Stomach smooth muscle (tissue), 2 donors: ENCODE measurements around the gene PRPF6.

Experiments
- H3K27ac ChIP-seq: one replicate; pipeline ENCODE4 v1.7.0; 2013; ENCODE audit warnings: mild to moderate bottlenecking, low read length, inconsistent platforms
- H3K27me3 ChIP-seq, 2 donors: one replicate each; pipeline ENCODE4 v1.7.0; 2013; ENCODE audit warnings: low read length in 2 of 2; ENCODE audit not compliant: insufficient read depth in 2 of 2, control insufficient read depth in 1 of 2
- H3K36me3 ChIP-seq, 2 donors: one replicate each; pipeline ENCODE4 v1.7.0; 2013; ENCODE audit warnings: low read length in 2 of 2; ENCODE audit not compliant: control insufficient read depth in 2 of 2, insufficient read depth in 2 of 2
- H3K4me1 ChIP-seq: one replicate; pipeline ENCODE4 v1.7.0; 2013; ENCODE audit warnings: low read length; ENCODE audit not compliant: control insufficient read depth, insufficient read depth
- H3K4me3 ChIP-seq, 2 donors: one replicate each; pipeline ENCODE4 v1.7.0; 2013; ENCODE audit warnings: low read length in 2 of 2
- H3K9ac ChIP-seq, 2 donors: one replicate each; pipeline ENCODE4 v1.7.0; 2013; ENCODE audit warnings: low read length in 2 of 2, mild to moderate bottlenecking in 1 of 2
- H3K9me3 ChIP-seq, 2 donors: one replicate each; pipeline ENCODE4 v1.7.0; 2013; ENCODE audit warnings: low read length in 2 of 2; ENCODE audit not compliant: control insufficient read depth in 2 of 2
- donor health status: healthy.
- donor health status: Pancreatic carcinoma.

Gene PRPF6

DNA sequence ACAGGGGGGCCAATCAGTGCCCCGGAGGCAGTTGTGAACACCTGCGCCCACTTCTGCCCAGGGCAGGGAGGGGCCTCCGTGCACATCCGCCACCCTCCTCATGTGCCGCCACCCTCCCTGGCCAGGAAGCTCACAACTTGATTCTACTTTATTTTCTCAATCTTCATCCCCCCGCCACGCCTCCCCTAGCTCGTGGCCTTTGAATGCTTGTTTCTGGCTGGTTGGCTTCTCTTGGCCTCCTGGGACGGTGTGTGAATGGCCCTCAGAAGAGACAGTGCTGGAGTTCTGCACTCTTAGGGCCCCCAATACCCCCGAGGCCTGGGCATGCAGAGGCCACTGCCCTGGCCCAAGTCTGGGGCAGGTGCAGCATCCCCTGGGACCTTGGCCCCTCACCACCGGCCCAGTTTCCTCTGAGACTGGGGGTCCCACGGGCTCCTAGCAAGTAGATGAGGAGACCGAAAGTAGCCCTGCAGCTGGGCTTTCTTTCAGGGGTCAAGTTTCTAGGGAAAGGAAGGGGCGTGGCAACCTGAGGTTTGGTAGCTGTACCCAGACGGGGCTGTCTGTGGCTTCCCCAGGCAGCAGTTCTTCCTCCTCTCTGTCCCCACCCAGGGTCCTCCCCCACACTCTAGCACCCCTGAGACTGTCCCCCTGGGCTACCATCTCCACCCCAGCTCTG lies 97.1 kb downstream of the PRPF6 start:
- Histone ChIP-seq H3K9me3 (no peaks in the 10 kb centered on the region), H3K4me1 (peaks cover 23% of the 10 kb centered on the region), H3K4me3 (peak overlapping the region in 1 of 2 donors; percentile 74), H3K27me3 (peaks cover 3 to 5% of the 10 kb centered on the region in 2 donors), H3K36me3 (no peaks in the 10 kb centered on the region), H3K9ac (no peak overlapping the region), H3K27ac (no peak overlapping the region)

DNA sequence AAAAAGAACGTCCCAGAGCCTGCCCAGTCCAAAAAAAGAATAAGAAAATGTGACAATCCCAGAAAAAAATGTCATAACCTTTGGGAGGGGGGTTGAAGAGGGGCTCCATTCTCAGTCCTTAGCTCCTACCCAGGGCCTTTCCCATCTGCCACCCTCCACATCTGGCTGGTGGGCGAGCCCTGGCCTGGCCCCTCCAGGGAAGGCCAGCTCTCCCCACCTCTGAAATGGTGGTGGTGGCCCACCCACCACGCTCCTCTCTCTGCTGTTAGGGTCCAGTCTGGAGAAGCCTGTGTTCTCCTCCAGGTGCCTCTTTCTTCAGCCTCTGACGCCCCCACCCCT lies 98.0 kb downstream of the PRPF6 start:
- peak overlapping the region; percentile 42 to 71 for H3K9ac ChIP-seq
- H3K27me3 ChIP-seq = peaks cover 3 to 11% of the 10 kb centered on the region in 2 donors
- no peak overlapping the region for H3K27ac ChIP-seq
- no peaks in the 10 kb centered on the region for H3K36me3 ChIP-seq
- H3K4me1 ChIP-seq = peaks cover 30% of the 10 kb centered on the region
- H3K9me3 ChIP-seq = no peaks in the 10 kb centered on the region
- peak overlapping the region; percentile 69 to 74 for H3K4me3 ChIP-seq

DNA sequence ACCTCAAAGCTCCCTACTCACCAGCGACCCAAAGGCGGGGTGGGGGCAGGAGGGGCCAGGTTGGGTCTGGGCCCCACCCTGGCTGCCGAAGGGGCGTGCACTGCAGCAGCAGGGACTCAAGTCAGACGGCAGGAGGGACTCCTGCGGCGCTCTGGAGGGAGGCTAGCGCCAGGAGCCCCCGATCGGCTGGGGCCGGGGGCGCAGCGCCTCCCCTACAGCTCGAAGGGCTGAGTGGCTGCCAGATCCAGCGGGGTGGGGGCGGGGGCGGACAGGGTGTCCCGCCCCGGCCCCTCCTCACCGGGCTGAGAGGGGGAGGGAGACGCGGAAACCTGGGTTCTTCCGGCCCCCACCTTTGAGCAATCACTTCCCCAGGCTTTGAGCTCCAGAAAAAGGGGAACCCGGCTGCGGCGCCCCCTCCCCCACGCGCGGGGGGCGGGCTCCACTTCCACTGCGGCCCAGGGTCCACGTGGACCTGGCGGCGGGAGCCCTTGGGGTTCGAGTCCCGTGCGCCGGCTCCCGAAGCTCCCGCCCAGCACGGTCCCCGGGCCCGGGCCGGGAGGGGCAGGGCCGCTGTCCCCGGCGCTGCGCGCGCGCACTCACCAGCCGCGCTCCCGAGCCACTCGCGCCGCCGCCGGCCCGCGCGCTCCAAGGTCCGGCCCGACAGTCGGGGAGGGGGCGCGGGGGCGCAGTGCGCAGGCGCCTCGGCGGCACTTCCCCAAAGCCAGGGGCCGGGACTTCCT lies 98.5 kb downstream of the PRPF6 start, which contains the start of gene RGS19:
Gene RGS19 (minus strand): TSS at position 246 of the 740 bp plus-strand sequence. CDS start 2,632 bp downstream, outside the sequence.
- Histone ChIP-seq H3K9me3 (no peaks in the 10 kb centered on the region), H3K9ac (peak within 1 kb of the TSS; percentile 42 to 71), H3K4me3 (peak within 1 kb of the TSS; percentile 69 to 74), H3K27ac (no peak within 1 kb of the TSS), H3K4me1 (peaks cover 35% of the 10 kb centered on the region), H3K27me3 (peaks cover 6 to 16% of the 10 kb centered on the region in 2 donors), H3K36me3 (no peaks in the 10 kb centered on the region)

DNA sequence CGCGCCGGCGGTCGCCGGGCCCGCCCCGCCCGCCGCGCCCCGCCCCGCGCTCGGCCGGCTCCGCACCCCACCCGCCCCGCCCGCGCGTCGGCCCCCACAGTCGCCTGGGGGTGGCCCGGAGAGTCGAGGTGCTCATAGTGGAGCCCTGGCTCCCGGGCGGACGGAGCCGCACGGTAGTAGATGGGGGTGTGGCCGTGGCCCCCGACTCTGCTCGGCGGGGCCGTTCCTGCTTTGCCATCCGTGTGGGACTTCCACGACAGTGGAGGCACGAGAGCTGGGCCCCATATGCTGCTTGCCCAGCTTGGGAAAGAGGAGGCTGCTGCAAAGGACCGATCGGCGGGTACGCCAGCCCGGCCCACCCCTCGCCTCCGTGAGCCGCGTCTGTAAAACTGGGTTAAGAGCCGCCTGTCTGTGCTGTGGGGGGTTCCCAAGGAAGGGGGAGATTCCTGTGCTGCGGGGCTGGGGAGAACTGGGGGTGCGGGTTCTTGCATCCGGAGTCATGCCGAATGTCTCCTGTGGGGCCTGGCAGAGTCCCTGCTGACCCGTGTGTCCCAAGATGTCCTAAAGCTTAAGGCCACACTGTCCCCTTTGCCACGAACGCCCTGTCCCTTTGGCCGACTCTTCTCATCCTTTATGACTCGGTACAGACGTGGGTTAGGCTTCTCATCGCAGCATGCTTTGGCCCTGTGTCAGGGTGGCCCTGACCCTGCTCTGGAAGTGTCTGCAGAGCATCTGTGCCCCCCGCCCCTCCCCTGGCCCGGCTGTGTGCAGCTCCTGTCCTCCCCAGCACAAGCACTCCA lies 99.3 kb downstream of the PRPF6 start, which contains the start of gene OPRL1:
Gene OPRL1 (plus strand): TSS at position 70 of the 800 bp plus-strand sequence. CDS start 12,639 bp downstream, outside the sequence.
- Histone ChIP-seq H3K4me3 (peak within 1 kb of the TSS; percentile 69 to 74), H3K9me3 (no peaks in the 10 kb centered on the region), H3K4me1 (peaks cover 37% of the 10 kb centered on the region), H3K9ac (peak within 1 kb of the TSS; percentile 42 to 71), H3K27me3 (peaks cover 14 to 23% of the 10 kb centered on the region in 2 donors), H3K36me3 (no peaks in the 10 kb centered on the region), H3K27ac (no peak within 1 kb of the TSS)

DNA sequence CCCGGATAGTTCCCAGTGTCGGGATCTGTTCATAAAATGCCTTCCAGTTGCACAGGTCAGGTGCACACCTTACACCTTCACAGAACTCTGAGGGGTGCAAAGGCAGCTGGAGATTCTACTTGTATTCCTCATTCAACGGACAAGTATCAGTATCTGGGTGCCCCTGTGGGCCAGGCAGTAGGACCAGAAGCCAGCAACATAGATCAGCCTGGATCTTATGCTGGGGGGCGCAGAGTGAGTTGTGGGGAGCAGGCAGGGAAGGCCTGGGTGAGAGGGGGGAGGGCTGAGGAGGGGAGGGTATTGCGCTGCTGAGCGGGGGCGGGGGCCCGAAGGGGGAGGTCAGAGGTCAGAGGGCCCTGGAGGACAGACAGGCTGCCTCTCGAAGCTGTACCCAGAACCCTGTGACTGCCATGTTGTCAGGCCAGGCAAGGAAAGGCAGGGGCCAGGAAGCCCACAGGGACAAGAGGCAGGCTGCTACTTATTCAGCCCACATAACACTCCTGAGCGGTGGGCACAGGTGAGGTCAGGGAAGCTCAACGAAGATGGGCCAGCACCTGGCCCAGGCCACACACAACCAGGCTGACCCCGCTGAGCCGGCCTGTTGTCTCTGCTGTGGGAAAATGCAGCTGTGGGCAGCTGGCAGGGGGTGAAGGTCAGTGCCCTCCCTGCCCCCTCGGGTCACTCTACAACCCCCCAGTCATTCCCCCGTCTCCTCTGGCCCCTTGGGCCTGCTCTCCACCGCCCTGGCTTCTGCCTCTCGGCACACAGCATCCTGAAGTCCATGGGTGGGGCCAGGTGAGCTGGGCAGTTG lies 100.1 kb downstream of the PRPF6 start:
- no peaks in the 10 kb centered on the region for H3K36me3 ChIP-seq
- peak overlapping the region in 1 of 2 donors; percentile 74 for H3K4me3 ChIP-seq
- no peak overlapping the region for H3K27ac ChIP-seq
- no peak overlapping the region for H3K9ac ChIP-seq
- no peaks in the 10 kb centered on the region for H3K9me3 ChIP-seq
- H3K27me3 ChIP-seq = peaks cover 18 to 29% of the 10 kb centered on the region in 2 donors
- peaks cover 37% of the 10 kb centered on the region for H3K4me1 ChIP-seq

DNA sequence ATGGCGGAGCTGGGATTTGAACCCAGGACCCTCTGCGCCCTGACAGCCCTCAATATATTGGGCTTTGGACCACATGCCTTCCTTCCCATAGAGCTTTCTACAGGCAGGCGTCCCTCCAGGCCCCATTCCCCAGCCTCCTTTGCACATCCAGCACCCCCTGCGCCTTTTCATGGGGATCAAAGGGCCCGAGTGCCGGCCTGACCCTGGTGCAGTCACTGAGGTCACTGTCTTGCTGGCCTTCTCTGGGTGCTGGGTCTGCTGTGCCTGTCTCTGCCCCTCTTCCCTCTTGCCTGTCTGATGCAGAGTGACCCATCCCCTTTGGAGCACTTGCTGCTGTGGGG lies 100.7 kb downstream of the PRPF6 start:
- H3K36me3 ChIP-seq = no peaks in the 10 kb centered on the region
- no peak overlapping the region for H3K4me3 ChIP-seq
- H3K9me3 ChIP-seq = no peaks in the 10 kb centered on the region
- H3K27me3 ChIP-seq = peaks cover 18 to 30% of the 10 kb centered on the region in 2 donors
- no peak overlapping the region for H3K27ac ChIP-seq
- H3K4me1 ChIP-seq = peaks cover 37% of the 10 kb centered on the region
- no peak overlapping the region for H3K9ac ChIP-seq

DNA sequence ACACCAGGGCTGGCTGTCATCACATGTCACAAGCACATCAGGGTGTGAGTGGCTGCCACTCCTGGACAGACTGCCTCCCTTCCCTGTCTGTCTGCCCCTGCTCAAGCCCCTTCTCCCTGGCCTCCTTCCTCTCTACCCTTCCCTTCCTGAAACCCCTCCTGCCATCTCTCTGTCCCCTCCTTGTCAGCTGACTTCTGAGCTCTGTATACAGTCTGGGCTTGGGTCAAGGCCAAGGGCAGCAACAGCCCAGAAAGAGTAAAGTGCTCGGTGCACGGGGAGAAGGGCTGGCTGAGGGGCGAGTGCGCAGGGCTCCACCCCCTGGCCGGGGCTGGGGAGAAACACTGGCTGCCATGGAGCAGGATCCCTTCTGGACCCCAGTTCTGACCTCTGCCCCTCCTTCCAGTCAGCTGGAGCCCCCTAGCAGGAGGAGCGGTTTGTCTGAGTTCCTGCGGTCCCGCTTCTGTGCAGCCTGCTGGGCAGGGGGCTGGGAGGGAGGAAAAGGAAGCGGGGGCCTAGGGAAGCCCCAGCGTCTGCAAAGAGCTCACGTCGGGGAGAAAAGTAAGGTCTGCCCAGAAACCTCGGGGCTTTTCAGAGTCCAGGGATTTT lies 101.3 kb downstream of the PRPF6 start:
- Histone ChIP-seq H3K9me3 (no peaks in the 10 kb centered on the region), H3K4me1 (peaks cover 34% of the 10 kb centered on the region)

More for the DNA sequence above, 101.3 kb downstream of the PRPF6 start:
- Histone ChIP-seq H3K27ac (no peak overlapping the region), H3K4me3 (no peak overlapping the region), H3K27me3 (peaks cover 18 to 30% of the 10 kb centered on the region in 2 donors), H3K9ac (no peak overlapping the region), H3K36me3 (no peaks in the 10 kb centered on the region)
